NCI-H1417 treated with DMSO at 0.1 percent for 48 hours (cell line): ENCODE data around the gene GMPPA.
A peak's percentile ranks its signal among the peaks of the same experiment; 100 is the strongest.

ENCODE experiments used
- DNase-seq: peaks from one replicate; lab custom pipeline; 2025; lab: John Stamatoyannopoulos, UW

Gene GMPPA

GRCh38 chr2:219540784-219541504, 42.3 kb downstream of the GMPPA start:
- no peak for DNase-seq

GRCh38 chr2:219541611-219542180, 43.0 kb downstream of the GMPPA start:
- peak; percentile 30 for DNase-seq

- no peak for DNase-seq
These were observed 44.4 kb downstream of the GMPPA start for GRCh38 chr2:219542931-219543595.

- DNase-seq, result peak; percentile 64
These were observed 45.1 kb downstream of the GMPPA start, which contains the start of the genes CHPF and TMEM198 for GRCh38 chr2:219543596-219544358. Gene CHPF, minus strand, starts transcription at chr2:219543809. Its CDS starts 271 bp downstream, at chr2:219543538. Gene TMEM198, plus strand, starts transcription at chr2:219544028. Its CDS starts 700 bp downstream, at chr2:219544728.

- no peak for DNase-seq
These were observed 45.9 kb downstream of the GMPPA start for GRCh38 chr2:219544567-219544966.

GRCh38 chr2:219545295-219545942, 46.7 kb downstream of the GMPPA start:
- no peak for DNase-seq

GRCh38 chr2:219545943-219546352, 47.3 kb downstream of the GMPPA start:
- no peak for DNase-seq

GRCh38 chr2:219547621-219548020, 48.9 kb downstream of the GMPPA start:
- no peak for DNase-seq

GRCh38 chr2:219548990-219549389, 50.3 kb downstream of the GMPPA start:
- DNase-seq, result no peak

- no peak for DNase-seq
These were observed 50.9 kb downstream of the GMPPA start for GRCh38 chr2:219549619-219550018.

- no peak for DNase-seq
These were observed 53.0 kb downstream of the GMPPA start for GRCh38 chr2:219551441-219552381.

- DNase-seq, result peak; percentile 15
These were observed 53.9 kb downstream of the GMPPA start for GRCh38 chr2:219552382-219553167.

GRCh38 chr2:219553168-219553417, 54.4 kb downstream of the GMPPA start:
- no peak for DNase-seq

GRCh38 chr2:219553463-219553963, 54.8 kb downstream of the GMPPA start:
- DNase-seq, result no peak

- no peak for DNase-seq
These were observed 55.7 kb downstream of the GMPPA start for GRCh38 chr2:219554350-219554749.

- no peak for DNase-seq
These were observed 57.3 kb downstream of the GMPPA start for GRCh38 chr2:219555956-219556355.

GRCh38 chr2:219556413-219556812, 57.7 kb downstream of the GMPPA start:
- DNase-seq, result no peak
